Lung (tissue), 12 donors: ENCODE measurements around the gene PTPN3. TPM values are rescaled to one million over a fixed set of nuclear protein-coding genes. Genes with fewer than 3 reads are reported as not detected.

ENCODE experiments used
- ATAC-seq: fragments of 200-7000 bp; cut with Tn5 transposase; one replicate; pipeline ENCODE4 v1.9.1; 2020; ENCODE audit warnings: moderate number of reproducible peaks; ENCODE audit not compliant: insufficient read depth, low FRiP score
- DNase-seq, 3 donors: peaks; one replicate each; pipeline ENCODE4 v3.0.0-alpha.2; 2013 to 2017
- H3K27ac ChIP-seq, 2 donors: one replicate each; pipeline ENCODE4 v1.5.1; 2013; ENCODE audit warnings: mild to moderate bottlenecking in 2 of 2, moderate library complexity in 2 of 2, control low read depth in 1 of 2, inconsistent platforms in 1 of 2, low read depth in 1 of 2, low read length in 1 of 2
- H3K27me3 ChIP-seq, 3 donors: one replicate each; pipeline ENCODE4 v1.5.1; 2013; ENCODE audit warnings: low read length in 2 of 3; ENCODE audit not compliant: control insufficient read depth in 3 of 3, insufficient read depth in 3 of 3
- H3K36me3 ChIP-seq, 4 donors: one replicate each; pipeline ENCODE4 v1.5.1; 2013; ENCODE audit warnings: low read length in 4 of 4, mild to moderate bottlenecking in 1 of 4, moderate library complexity in 1 of 4; ENCODE audit not compliant: control insufficient read depth in 4 of 4, insufficient read depth in 4 of 4
- H3K4me1 ChIP-seq, 5 donors: one replicate each; pipeline ENCODE4 v1.5.1; 2013; ENCODE audit warnings: low read length in 5 of 5, mild to moderate bottlenecking in 2 of 5, moderate library complexity in 1 of 5; ENCODE audit not compliant: control insufficient read depth in 5 of 5, insufficient read depth in 5 of 5
- H3K4me3 ChIP-seq: one replicate; pipeline ENCODE4 v1.5.1; 2013; ENCODE audit warnings: mild to moderate bottlenecking, control low read depth, moderate library complexity
- H3K9ac ChIP-seq, 2 donors: one replicate each; pipeline ENCODE4 v1.5.1; 2013; ENCODE audit warnings: low read length in 2 of 2, control low read depth in 1 of 2; ENCODE audit not compliant: insufficient read depth in 1 of 2
- H3K9me3 ChIP-seq, 4 donors: one replicate each; pipeline ENCODE4 v1.5.1; 2013; ENCODE audit warnings: low read length in 3 of 4, mild to moderate bottlenecking in 1 of 4, moderate library complexity in 1 of 4; ENCODE audit not compliant: control insufficient read depth in 4 of 4, insufficient read depth in 3 of 4
- WGBS, 2 donors: extraction: QIAGEN DNeasy Blood & Tissue Kit; methylation state at CpG; one replicate each; pipeline ENCODE4 v1.1.7; 2013; 5-methylcytosine and 5-hydroxymethylcytosine counted together
- polyA plus RNA-seq, 2 donors: library from polyadenylated mRNA; stranded (reverse); fragments of 200-250 nt; gene quantifications; one replicate each; pipeline ENCODE4 v1.2.1, GENCODE V29; 2013
- total RNA-seq, 2 donors: library from RNA; depleted of rRNA in 1 of 2; stranded (reverse); fragments of >200 nt in 1 of 2; gene quantifications; one replicate each; pipeline ENCODE4 v1.2.1, GENCODE V29; 2014 to 2021
- TF ChIP-seq, protein P1 (sequence below): IDR thresholded peaks from 2 replicates; pipeline ENCODE4 v1.5.1; 2012; ENCODE audit warnings: mild to moderate bottlenecking; ENCODE audit errors: control extremely low read depth, extremely low read depth
- donor health status: control.
- donor health status: control.
- donor health status: Bipolar disorder and iron deficiency.
- donor health status: healthy.
- donor health status: DM: yes; HTN: yes; CAD: no.

PTPN3 gene
- total and polyA plus RNA-seq, 4 donors = 5.7 to 16.9 (median 11.2) TPM

DNA sequence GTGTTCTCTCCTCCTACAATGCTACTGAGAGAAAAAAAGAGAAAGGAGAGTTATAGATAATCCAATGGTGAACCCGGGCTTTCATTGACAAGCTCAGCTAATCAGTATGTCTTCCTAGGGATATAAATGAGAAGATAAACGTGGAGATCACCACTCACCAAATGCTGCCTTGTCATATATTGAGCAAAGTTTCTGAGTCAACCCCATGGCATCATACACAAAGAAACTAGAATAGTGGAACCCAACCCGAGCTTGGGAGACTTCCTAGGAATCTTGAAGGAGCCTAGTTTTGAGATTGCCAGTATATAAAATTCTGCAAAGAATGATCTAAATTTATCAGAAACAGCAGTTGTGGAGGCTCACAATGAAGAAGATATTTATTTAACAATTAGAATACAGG lies 47.8 kb downstream of the PTPN3 start:
- 76 to 80% methylated on average over 3 of the region's 3 CpGs for WGBS, 2 donors
- TF ChIP-seq, protein P1, sequence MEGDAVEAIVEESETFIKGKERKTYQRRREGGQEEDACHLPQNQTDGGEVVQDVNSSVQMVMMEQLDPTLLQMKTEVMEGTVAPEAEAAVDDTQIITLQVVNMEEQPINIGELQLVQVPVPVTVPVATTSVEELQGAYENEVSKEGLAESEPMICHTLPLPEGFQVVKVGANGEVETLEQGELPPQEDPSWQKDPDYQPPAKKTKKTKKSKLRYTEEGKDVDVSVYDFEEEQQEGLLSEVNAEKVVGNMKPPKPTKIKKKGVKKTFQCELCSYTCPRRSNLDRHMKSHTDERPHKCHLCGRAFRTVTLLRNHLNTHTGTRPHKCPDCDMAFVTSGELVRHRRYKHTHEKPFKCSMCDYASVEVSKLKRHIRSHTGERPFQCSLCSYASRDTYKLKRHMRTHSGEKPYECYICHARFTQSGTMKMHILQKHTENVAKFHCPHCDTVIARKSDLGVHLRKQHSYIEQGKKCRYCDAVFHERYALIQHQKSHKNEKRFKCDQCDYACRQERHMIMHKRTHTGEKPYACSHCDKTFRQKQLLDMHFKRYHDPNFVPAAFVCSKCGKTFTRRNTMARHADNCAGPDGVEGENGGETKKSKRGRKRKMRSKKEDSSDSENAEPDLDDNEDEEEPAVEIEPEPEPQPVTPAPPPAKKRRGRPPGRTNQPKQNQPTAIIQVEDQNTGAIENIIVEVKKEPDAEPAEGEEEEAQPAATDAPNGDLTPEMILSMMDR = no peak
- Histone ChIP-seq H3K9me3 (no peaks in the 10 kb centered on the region), H3K27me3 (no peaks in the 10 kb centered on the region), H3K9ac (no peak overlapping the region), H3K4me3 (no peak overlapping the region), H3K36me3 (no peaks in the 10 kb centered on the region), H3K27ac (no peak overlapping the region), H3K4me1 (no peaks in the 10 kb centered on the region)
- DNase-seq = no peak
- no peak for ATAC-seq

DNA sequence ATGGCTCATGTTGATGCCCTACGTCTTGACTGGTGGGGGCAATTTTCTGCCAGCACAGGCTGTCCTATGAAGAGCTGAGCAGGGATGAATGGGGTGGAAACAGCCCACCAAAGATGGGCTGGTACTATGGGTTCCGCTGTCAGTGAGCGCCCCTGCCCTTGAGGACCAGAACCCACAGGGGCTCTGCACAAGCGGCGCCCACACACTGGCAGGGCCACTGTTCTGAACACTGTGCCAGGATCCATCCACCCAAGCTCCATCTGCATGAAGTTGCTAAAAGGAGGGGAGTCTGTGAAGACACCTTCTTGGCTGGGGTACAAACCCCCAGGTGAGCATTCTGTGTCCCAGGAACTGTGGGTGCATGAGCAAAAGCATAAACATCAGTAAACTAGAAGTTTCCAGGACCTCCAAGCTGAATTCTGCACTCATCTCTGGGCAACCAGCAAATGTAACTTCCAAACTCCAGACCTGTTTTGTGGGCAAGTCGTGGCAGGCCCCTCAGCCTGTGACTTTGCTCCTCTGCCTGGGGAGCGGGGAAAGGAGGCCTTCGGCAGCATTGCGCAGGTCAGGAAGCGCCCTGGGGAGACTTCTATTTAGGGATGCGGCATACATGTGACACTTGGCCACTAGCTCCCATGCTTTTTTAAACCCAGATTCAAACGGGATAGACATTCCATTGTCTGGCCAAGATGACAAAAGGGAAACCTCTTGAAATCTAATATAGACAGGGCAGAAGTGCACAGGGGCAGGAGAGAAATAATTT lies 48.9 kb downstream of the PTPN3 start:
- DNase-seq = no peak
- WGBS, 2 donors = 83 to 85% methylated on average over 12 of the region's 12 CpGs
- no peak overlapping the region for H3K9ac ChIP-seq

DNA sequence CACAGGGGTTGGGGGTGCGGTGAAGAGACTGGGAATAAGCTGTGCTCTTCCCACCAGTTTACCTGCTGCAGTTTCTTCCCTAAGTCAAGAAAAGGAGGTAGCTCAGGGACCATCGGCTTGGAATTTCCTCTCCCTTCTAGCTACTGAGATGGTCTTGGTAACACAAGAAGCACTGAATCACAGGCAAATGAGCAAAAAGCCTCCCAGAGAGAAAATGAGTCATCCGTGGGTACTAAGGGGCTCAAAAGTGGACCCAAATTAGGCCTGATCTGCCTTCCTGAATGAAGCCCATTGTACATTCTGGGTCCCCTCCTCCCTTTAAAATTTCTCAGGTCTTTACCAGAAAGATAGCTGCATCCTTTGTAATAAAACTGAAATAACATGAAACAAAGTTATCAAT lies 49.9 kb downstream of the PTPN3 start:
- WGBS, 2 donors = 85 to 88% methylated on average over 3 of the region's 3 CpGs

More for the DNA sequence above, 48.9 kb downstream of the PTPN3 start:
- TF ChIP-seq, protein P1 = no peak
- no peak for ATAC-seq
- no peak overlapping the region for H3K4me3 ChIP-seq
- no peaks in the 10 kb centered on the region for H3K4me1 ChIP-seq
- H3K27me3 ChIP-seq = no peaks in the 10 kb centered on the region
- no peaks in the 10 kb centered on the region for H3K9me3 ChIP-seq
- no peaks in the 10 kb centered on the region for H3K36me3 ChIP-seq
- H3K27ac ChIP-seq = no peak overlapping the region

More for the DNA sequence above, 49.9 kb downstream of the PTPN3 start:
- Histone ChIP-seq H3K4me1 (no peaks in the 10 kb centered on the region), H3K9ac (no peak overlapping the region), H3K36me3 (no peaks in the 10 kb centered on the region), H3K27me3 (no peaks in the 10 kb centered on the region), H3K4me3 (no peak overlapping the region), H3K9me3 (no peaks in the 10 kb centered on the region), H3K27ac (no peak overlapping the region)
- TF ChIP-seq, protein P1 = no peak
- ATAC-seq (no peak), DNase-seq (no peak)
